HL-60/S4 treated with retinoic acid at 250 ng/mL for 4 days and 3 days (cell line): Measurements from ENCODE around the gene COL4A1.

Source experiments
- in situ Hi-C: fragments of 300-500 bp; cut with MboI; formaldehyde crosslinking; loops from 2 replicates; pipeline ENCODE4 v1.7.0; 2022; ENCODE audit warnings: low sequenced_read_pairs

The COL4A1 gene

DNA sequence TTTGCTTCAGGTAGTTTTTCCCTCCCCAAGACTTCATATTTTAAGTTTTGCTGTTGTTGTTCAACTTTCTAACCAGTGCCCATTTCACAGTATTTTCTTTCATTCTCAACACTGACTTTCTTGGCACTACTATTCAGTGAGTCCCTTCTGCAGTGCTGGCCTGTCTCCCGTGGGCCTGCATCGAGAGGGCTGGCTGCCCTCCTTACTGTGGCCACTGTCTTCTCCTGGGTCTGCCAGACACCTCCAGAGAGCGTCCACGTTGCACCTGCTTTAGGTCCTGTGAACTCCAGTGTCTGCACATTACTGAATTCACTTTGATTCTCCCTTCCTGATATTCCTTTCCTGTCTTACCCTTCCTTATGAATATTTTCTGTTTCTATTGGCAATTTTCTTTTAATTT is 27.3 kb downstream of the COL4A1 start:
- in situ Hi-C loops: no loop called here

DNA sequence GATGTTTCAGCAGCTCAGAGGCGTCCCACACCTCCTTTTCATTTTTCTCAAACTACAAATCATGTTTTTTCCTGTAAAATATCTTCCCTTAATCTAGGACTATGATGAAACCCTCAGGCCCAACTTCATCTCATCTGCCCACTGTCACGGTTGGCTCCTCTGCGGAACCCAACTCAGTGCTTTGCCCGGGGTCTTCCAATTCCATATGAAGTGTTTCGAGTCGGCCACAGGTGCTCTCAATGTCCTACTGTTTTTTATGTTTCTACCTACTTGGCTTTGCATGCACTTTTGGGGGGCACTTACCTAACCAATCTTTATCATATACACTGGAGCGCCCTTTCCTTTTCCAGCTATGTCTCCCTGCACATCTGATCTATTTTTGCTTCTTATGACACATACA is 28.1 kb downstream of the COL4A1 start:
- in situ Hi-C loops: no loop called here

DNA sequence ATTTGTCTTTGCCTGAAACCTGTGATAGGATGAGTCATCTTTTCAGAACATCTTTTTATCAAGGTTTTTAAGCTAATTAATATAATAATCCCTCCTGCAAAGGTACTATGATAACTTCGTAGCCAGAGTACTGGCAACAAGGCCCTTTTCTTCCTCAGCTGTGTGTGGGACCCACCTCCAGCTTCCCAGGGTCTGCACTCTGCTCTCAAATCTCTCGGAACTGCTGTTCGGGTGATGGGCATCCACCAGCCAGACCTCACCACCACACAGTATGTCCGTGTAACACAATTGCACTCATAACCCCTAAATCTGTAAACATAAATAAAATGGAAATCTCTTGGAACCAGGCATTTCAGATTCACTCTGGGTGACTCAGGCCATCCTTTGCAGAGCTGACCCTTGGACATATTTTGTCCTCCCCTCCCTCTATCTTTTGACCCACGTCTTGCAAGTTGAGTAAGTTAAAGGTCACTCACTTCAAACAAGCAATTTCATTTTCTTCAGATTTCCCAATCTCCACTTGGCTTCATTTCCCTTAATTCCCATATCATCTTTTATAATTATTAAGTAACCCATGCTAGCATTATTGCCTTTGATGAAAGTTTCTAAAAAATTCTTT is 29.5 kb downstream of the COL4A1 start:
- in situ Hi-C loops: no loop called here

- in situ Hi-C loops: no loop called here
These were observed 30.4 kb downstream of the COL4A1 start for GRCh38 chr13:110276553-110276950.

GRCh38 chr13:110275931-110276552 is 30.9 kb downstream of the COL4A1 start:
- in situ Hi-C loops: no loop called here

DNA sequence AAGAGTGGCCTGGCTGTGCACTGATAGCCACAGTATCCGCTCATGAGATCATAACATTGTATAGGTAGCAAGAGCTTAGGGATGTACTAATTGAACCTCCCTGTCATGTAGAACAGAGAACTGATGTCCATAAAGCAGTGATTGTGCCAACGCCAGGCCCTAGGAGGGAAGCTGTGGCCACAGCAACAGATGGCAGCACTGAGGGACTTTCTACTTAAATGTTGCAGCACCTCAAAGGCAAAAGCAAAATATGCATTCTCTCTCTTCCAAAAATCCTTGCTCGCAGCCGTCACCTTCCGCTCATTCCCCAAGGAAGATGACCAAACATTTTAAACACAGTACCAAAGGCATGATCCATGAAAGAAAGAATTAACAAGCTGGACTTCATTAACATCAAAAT is 32.3 kb downstream of the COL4A1 start:
- in situ Hi-C loops: no loop called here

GRCh38 chr13:110273254-110273653 is 33.7 kb downstream of the COL4A1 start:
- in situ Hi-C loops: no loop called here

DNA sequence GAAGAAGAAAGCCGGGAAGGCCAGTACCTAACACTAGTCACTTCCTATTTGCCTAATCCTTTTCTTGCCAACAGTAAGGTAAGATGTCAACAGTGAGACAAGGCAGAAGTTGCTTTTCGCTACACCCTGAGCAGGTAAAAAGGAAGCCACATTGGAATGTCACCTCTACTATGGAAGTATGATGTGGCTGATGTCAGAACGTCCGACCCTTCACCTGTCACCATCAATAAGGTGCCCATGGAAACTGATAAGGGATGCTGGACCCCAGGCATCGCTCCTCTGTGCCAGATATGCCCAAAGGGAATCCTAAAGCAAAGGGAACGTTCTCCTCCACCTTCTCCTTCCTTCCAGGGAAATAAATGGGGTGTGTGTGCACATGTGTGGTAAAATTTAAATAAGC is 34.3 kb downstream of the COL4A1 start:
- in situ Hi-C loops: no loop called here

GRCh38 chr13:110272227-110272626 is 34.7 kb downstream of the COL4A1 start:
- in situ Hi-C loops: no loop called here

GRCh38 chr13:110271313-110271712 is 35.6 kb downstream of the COL4A1 start:
- in situ Hi-C loops: no loop called here

- in situ Hi-C loops: no loop called here
These were observed 36.5 kb downstream of the COL4A1 start for GRCh38 chr13:110270507-110270906.

- in situ Hi-C loops: no loop called here
These were observed 37.3 kb downstream of the COL4A1 start for GRCh38 chr13:110269509-110270185.

DNA sequence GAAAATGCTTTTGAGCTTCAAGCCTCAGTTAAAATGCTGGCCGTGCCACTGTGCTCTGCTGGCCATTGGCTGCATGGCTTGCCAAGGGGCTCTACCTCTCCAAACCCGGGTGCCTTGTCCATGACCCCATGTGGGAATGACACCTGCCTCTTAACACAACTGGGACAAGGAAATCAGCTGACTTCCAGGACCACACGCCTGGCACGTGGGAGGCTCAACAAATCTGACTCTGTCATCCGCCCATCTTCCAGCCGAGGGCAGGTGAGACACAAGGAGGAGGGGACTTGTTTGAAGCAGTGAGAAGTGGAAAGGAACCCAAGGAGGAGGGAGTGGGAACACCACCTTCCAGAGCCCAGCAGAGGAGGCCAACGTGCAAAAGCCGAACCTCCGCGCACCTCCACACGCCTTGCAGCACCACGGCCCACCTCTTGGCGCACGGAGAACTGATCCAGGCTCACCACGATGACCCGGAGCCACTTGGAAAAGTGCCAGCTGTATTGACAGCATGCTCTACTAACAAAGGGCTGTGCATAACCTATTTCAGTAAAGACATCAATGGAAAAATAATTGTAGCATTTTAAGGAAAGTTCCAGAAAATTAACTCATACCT is 38.3 kb downstream of the COL4A1 start:
- in situ Hi-C loops: no loop called here

DNA sequence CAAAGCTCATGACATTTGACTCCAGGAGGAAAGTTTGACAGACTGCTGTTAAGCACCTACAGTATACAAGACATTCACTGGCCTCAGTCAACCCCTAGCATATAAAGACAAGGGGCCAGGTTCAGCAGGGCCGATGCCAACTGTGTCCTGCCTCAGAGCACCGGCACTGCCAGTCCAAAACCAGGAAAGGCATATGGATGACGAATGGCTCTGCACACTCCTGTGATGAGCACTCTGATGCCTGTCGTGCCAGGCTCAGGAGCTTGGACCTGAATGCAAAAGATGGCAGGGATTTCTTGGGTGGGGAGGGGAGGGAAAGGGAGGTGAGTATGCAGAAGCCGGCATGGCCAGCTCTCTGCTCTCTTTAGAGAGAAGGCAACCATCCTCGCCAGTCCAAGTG is 38.9 kb downstream of the COL4A1 start:
- in situ Hi-C loops: no loop called here

DNA sequence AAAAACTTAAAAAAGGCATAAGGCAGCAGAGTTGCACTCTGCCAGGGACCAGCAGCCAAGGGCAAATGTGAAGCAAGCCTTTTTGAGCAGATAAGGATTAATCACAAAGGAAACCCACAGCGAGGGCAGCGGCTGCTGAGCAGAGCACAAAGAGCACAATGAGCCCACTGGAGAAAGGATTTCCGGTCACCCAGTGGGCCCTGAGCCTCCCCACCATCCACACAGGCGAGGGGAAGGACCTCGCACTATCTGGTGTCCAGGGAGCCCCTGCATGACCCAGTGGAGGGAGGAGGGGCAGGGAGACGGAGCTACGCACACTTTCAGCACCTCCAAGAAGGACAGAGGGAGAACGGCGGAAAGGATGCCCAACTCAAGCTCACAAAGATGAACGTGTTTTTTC is 40.0 kb downstream of the COL4A1 start:
- in situ Hi-C loops: no loop called here

- in situ Hi-C loops: no loop called here
These were observed 40.5 kb downstream of the COL4A1 start for GRCh38 chr13:110266431-110266809.

- in situ Hi-C loops: no loop called here
These were observed 41.1 kb downstream of the COL4A1 start for GRCh38 chr13:110265682-110266430.

- in situ Hi-C loops: no loop called here
These were observed 41.6 kb downstream of the COL4A1 start for GRCh38 chr13:110265341-110265681.

DNA sequence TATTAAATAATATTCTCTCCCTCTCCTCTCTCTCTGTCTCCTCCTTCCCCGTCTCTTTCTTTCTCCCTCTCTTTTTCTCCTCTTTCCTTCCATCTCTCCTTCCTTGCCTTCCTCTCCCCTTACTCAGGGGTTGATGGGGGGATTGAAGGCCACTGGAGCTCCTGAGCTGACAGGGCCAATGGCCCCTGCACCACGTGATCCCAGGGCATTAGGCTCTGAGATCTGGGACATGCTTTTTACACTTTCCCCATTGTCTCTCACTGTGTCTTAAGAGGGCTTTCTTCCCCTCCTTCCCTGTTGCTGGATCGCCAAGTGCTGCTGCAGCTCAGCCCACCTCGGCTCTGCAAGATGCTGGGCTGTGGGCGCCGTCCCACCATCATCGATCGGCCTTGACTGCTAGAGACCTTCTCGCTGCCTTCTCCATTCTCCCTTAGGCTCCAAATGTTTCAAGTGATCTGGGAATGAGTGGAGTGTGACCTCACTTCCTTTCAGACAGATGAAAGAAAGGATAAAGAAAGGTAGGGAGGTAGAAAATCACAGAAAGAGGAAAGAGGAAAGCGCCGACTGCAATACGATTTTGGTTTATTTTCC is 42.2 kb downstream of the COL4A1 start:
- in situ Hi-C loops: no loop called here

DNA sequence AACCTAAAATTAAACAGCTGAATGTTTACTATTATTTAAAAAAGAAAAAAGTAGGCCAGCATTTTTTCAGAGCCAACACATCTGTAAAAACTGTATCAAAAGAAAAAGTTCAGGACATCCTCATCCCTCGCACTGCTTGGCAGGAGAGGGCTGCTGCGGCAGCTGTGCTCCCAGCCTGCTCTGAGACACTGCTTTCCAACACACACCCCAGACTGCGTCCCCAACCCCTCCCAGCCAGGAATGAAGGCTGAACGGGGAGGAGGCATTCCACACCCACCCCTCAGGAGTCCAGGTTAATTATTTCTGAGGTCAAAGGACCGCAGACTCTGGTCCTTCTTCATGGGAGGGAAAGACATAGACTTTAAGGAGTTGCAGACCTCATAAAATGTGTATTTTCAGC is 43.1 kb downstream of the COL4A1 start:
- in situ Hi-C loops: no loop called here

GRCh38 chr13:110263404-110263803 is 43.6 kb downstream of the COL4A1 start:
- in situ Hi-C loops: no loop called here
